DMS79 treated with DMSO at 0.1 percent for 48 hours (cell line): Measurements from ENCODE around the gene GAGE10.
"Not testable (repeated sequence)": the region's sequence is repeated elsewhere in the genome, so short reads cannot be mapped to it uniquely, and the experiment has no call there.

ENCODE experiments used
- DNase-seq: peaks from one replicate; lab custom pipeline; 2025; lab: John Stamatoyannopoulos, UW

GAGE10 gene

GRCh38 chrX:49330421-49330820, 27.0 kb downstream of the GAGE10 start:
- not testable (repeated sequence) for DNase-seq

DNA sequence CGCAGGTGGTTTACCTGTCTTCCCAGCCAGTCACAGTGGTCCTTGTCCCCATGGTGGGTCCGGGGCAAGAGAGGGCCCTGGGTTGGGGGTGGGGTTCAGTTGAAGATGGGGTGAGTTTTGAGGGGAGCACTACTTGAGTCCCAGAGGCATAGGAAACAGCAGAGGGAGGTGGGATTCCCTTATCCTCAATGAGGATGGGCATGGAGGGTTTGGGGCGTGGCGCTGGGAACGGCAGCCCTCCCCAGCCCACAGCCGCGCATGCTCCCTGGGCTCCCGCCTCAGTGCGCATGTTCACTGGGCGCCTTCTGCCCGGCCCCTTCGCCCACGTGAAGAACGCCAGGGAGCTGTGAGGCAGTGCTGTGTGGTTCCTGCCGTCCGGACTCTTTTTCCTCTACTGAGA, 27.8 kb downstream of the GAGE10 start, which contains the start of gene GAGE13:
Gene GAGE13 (plus strand): TSS at position 301 of the 400 bp plus-strand sequence. CDS start 1,156 bp downstream, outside the sequence.
- not testable (repeated sequence) for DNase-seq

- DNase-seq = not testable (repeated sequence)
Observed at GRCh38 chrX:49331841-49332240, 28.4 kb downstream of the GAGE10 start.

- DNase-seq = not testable (repeated sequence)
Observed at GRCh38 chrX:49341449-49341848, 38.0 kb downstream of the GAGE10 start.

DNA sequence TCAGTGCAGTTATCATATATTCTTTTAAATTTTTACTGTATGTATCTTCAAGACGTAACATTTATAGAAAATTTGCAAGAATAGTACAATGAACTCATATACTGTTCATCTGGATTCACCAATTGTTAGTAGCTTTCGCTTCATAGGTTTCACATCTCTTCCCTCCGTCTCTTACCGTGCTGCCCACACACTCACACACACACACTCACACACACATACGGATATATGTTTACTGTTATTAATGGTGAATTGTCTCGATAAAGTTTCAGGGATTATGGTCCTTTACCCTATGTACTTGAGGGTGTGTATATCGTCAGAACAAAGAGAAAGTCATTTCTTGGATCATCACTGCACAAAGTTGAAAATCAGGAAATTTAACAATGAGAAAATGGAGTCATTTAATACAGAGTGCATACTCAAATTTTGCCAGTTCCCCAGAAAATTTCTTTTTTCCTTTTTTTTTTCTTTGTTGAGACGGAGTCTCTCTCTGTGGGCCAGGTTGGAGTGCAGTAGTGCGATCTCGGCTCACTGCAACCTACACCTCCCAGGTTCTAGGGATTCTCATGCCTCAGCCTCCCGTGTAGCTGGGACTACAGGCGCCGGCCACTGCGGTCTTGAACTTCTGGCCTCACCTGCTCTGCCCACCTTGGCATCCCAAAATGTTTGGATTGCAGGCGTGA, 41.2 kb downstream of the GAGE10 start:
- DNase-seq = not testable (repeated sequence)

DNA sequence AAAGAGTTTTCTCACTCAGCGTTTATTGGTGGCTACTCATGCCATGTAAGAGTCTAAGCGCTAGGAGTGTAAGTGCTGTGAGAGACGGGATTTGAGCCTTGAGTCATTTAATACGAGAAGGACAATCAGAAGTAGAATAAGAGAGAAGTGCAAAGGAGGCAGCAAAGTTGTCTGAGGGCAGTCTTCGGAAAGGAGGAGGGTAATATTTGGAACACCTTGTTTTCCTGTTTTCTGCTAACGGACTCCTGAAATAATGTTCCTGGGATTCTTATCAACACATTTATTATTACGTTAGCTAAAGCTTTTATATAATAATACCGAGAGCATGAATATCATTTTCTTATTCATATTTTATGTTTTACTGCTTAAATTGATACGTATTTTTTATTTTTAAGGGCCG, 42.0 kb downstream of the GAGE10 start:
- not testable (repeated sequence) for DNase-seq

GRCh38 chrX:49346150-49346549, 42.7 kb downstream of the GAGE10 start:
- not testable (repeated sequence) for DNase-seq
